GM12878 (cell line): ENCODE results near the gene SMARCC2. TPM values are rescaled to one million over a fixed set of nuclear protein-coding genes. Genes with fewer than 3 reads are reported as not detected.
A peak's percentile ranks its signal among the peaks of the same experiment; 100 is the strongest.

Experiments
- ATF7 ChIP-seq: fragments of 450-650 bp; IDR thresholded peaks from 2 replicates; pipeline ENCODE4 v1.6.1; 2016; ENCODE audit warnings: low read depth, mild to moderate bottlenecking
- CHD4 ChIP-seq: fragments of 200-600 bp; sonication (generic); IDR thresholded peaks from 2 replicates; pipeline ENCODE4 v1.6.1; 2016; ENCODE audit warnings: mild to moderate bottlenecking
- ESRRA ChIP-seq: IDR thresholded peaks from 2 replicates; pipeline ENCODE4 v1.6.1; 2012; ENCODE audit warnings: mild to moderate bottlenecking, low read length, improper control_type of control experiment
- IKZF2 ChIP-seq, 2 experiments: fragments of 450-650 bp; IDR thresholded peaks; 2 replicates each; pipeline ENCODE4 v1.6.1; 2017; ENCODE audit warnings: mild to moderate bottlenecking in 2 of 2, moderate library complexity in 2 of 2
- MXI1 ChIP-seq: fragments of 150-350 bp; IDR thresholded peaks from 2 replicates; pipeline ENCODE4 v1.6.1; 2011; ENCODE audit warnings: low read depth, mild to moderate bottlenecking, inconsistent platforms, low read length, improper control_type of control experiment
- NR2C1 ChIP-seq: fragments of 450-650 bp; IDR thresholded peaks from 2 replicates; pipeline ENCODE4 v1.6.1; 2017; ENCODE audit warnings: antibody characterized with exemption, mild to moderate bottlenecking, moderate library complexity
- PAX5 ChIP-seq: IDR thresholded peaks from 2 replicates; pipeline ENCODE4 v1.6.1; 2011; ENCODE audit warnings: low read depth, low read length, borderline replicate concordance
- PAX8 ChIP-seq: fragments of 450-650 bp; IDR thresholded peaks from 2 replicates; pipeline ENCODE4 v1.6.1; 2017; ENCODE audit warnings: mild to moderate bottlenecking, moderate library complexity
- RFX5 ChIP-seq: IDR thresholded peaks from 2 replicates; pipeline ENCODE4 v1.6.1; 2011; ENCODE audit warnings: low read depth, low read length, improper control_type of control experiment
- STAT3 ChIP-seq: IDR thresholded peaks from 2 replicates; pipeline ENCODE4 v1.6.1; 2011; ENCODE audit warnings: low read depth, low read length, improper control_type of control experiment
- YY1 ChIP-seq: IDR thresholded peaks from 2 replicates; pipeline ENCODE4 v1.6.1; 2011; ENCODE audit warnings: low read depth, mild to moderate bottlenecking, low read length
- ZNF622 ChIP-seq: fragments of 450-650 bp; IDR thresholded peaks from 2 replicates; pipeline ENCODE4 v1.6.1; 2017; ENCODE audit warnings: mild to moderate bottlenecking, inconsistent platforms
- polyA plus RNA-seq, 11 experiments: library from polyadenylated mRNA; depleted of rRNA in 4 of 11; unstranded in 6 of 11; stranded (reverse) in 5 of 11; fragments of >200 nt; fragmentation: Nextera tagmentation in 4 of 11; fragmentation: Illumina TruSeq in 1 of 11; extraction: Ambion mirVana in 4 of 11; extraction: Trizol in 1 of 11; gene quantifications; 1 replicate in 1 of 11; 2 replicates in 10 of 11; pipeline versions ENCODE4 v1.2.1 to v1.2.3, GENCODE V29; 2011 to 2016; ENCODE audit warnings: inconsistent platforms in 2 of 11, missing spikeins in 2 of 11, low read depth in 1 of 11
- total RNA-seq, 4 experiments: library from RNA; depleted of rRNA in 3 of 4; stranded (reverse); fragments of >200 nt in 3 of 4; fragmentation: Illumina TruSeq in 1 of 4; extraction: Trizol in 1 of 4; gene quantifications; 2 replicates each; pipeline versions ENCODE4 v1.2.1 to v1.2.3, GENCODE V29; 2013 to 2021
- TF ChIP-seq, protein P1 (sequence below): fragments of 450-650 bp; formaldehyde crosslinking; IDR thresholded peaks from 2 replicates; pipeline ENCODE4 v1.4.0; 2020; ENCODE audit warnings: mild to moderate bottlenecking, moderate library complexity
- TF ChIP-seq, protein P2 (sequence below): IDR thresholded peaks from 2 replicates; pipeline ENCODE4 v1.6.1; 2012; ENCODE audit warnings: low read depth, low read length, improper control_type of control experiment
- TF ChIP-seq, protein P3 (sequence below): fragments of 450-650 bp; IDR thresholded peaks from 2 replicates; pipeline ENCODE4 v1.6.1; 2017; ENCODE audit warnings: mild to moderate bottlenecking, low read depth, inconsistent platforms; ENCODE audit not compliant: poor library complexity, severe bottlenecking
- TF ChIP-seq, protein P4 (sequence below): IDR thresholded peaks from 2 replicates; pipeline ENCODE4 v1.6.1; 2012; ENCODE audit warnings: mild to moderate bottlenecking, low read depth, low read length
- TF ChIP-seq, protein P5 (sequence below): fragments of 450-650 bp; IDR thresholded peaks from 2 replicates; pipeline ENCODE4 v1.6.1; 2016; ENCODE audit warnings: mild to moderate bottlenecking

SMARCC2 gene
- total and polyA plus RNA-seq, 10 of the 15 experiments (the other 5 are each of a cell fraction or from before 2014, with no cell fraction given): 13.6 to 71.2 (median 42.3) TPM

GRCh38 chr12:56158029-56158925 is 31.0 kb downstream of the SMARCC2 start, which contains the start of gene MYL6 (continued):
- TF ChIP-seq, protein P1, sequence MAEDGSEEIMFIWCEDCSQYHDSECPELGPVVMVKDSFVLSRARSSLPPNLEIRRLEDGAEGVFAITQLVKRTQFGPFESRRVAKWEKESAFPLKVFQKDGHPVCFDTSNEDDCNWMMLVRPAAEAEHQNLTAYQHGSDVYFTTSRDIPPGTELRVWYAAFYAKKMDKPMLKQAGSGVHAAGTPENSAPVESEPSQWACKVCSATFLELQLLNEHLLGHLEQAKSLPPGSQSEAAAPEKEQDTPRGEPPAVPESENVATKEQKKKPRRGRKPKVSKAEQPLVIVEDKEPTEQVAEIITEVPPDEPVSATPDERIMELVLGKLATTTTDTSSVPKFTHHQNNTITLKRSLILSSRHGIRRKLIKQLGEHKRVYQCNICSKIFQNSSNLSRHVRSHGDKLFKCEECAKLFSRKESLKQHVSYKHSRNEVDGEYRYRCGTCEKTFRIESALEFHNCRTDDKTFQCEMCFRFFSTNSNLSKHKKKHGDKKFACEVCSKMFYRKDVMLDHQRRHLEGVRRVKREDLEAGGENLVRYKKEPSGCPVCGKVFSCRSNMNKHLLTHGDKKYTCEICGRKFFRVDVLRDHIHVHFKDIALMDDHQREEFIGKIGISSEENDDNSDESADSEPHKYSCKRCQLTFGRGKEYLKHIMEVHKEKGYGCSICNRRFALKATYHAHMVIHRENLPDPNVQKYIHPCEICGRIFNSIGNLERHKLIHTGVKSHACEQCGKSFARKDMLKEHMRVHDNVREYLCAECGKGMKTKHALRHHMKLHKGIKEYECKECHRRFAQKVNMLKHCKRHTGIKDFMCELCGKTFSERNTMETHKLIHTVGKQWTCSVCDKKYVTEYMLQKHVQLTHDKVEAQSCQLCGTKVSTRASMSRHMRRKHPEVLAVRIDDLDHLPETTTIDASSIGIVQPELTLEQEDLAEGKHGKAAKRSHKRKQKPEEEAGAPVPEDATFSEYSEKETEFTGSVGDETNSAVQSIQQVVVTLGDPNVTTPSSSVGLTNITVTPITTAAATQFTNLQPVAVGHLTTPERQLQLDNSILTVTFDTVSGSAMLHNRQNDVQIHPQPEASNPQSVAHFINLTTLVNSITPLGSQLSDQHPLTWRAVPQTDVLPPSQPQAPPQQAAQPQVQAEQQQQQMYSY (CRISPR knock-in tag): peak; percentile 92
- TF ChIP-seq CHD4 (no peak), RFX5 (peak; percentile 85), IKZF2 (IDR thresholded peaks at IDR 0.05) (peak; percentile 78 to 88), STAT3 (no peak), MXI1 (peak; percentile 46), NR2C1 (peak; percentile 82), ZNF622 (no peak), ATF7 (peak; percentile 100), PAX5 (no peak; the same call in 1 of the 2 replicates), ESRRA (no peak), PAX8 (peak; percentile 63; the same call in 1 of the 2 replicates), YY1 (peak; percentile 95)
- TF ChIP-seq, protein P2, sequence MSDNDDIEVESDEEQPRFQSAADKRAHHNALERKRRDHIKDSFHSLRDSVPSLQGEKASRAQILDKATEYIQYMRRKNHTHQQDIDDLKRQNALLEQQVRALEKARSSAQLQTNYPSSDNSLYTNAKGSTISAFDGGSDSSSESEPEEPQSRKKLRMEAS: no peak
- TF ChIP-seq, protein P3, sequence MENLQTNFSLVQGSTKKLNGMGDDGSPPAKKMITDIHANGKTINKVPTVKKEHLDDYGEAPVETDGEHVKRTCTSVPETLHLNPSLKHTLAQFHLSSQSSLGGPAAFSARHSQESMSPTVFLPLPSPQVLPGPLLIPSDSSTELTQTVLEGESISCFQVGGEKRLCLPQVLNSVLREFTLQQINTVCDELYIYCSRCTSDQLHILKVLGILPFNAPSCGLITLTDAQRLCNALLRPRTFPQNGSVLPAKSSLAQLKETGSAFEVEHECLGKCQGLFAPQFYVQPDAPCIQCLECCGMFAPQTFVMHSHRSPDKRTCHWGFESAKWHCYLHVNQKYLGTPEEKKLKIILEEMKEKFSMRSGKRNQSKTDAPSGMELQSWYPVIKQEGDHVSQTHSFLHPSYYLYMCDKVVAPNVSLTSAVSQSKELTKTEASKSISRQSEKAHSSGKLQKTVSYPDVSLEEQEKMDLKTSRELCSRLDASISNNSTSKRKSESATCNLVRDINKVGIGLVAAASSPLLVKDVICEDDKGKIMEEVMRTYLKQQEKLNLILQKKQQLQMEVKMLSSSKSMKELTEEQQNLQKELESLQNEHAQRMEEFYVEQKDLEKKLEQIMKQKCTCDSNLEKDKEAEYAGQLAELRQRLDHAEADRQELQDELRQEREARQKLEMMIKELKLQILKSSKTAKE: peak; percentile 61
- TF ChIP-seq, protein P4, sequence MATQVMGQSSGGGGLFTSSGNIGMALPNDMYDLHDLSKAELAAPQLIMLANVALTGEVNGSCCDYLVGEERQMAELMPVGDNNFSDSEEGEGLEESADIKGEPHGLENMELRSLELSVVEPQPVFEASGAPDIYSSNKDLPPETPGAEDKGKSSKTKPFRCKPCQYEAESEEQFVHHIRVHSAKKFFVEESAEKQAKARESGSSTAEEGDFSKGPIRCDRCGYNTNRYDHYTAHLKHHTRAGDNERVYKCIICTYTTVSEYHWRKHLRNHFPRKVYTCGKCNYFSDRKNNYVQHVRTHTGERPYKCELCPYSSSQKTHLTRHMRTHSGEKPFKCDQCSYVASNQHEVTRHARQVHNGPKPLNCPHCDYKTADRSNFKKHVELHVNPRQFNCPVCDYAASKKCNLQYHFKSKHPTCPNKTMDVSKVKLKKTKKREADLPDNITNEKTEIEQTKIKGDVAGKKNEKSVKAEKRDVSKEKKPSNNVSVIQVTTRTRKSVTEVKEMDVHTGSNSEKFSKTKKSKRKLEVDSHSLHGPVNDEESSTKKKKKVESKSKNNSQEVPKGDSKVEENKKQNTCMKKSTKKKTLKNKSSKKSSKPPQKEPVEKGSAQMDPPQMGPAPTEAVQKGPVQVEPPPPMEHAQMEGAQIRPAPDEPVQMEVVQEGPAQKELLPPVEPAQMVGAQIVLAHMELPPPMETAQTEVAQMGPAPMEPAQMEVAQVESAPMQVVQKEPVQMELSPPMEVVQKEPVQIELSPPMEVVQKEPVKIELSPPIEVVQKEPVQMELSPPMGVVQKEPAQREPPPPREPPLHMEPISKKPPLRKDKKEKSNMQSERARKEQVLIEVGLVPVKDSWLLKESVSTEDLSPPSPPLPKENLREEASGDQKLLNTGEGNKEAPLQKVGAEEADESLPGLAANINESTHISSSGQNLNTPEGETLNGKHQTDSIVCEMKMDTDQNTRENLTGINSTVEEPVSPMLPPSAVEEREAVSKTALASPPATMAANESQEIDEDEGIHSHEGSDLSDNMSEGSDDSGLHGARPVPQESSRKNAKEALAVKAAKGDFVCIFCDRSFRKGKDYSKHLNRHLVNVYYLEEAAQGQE: peak; percentile 29; the same call in 1 of the 2 replicates
- TF ChIP-seq, protein P5, sequence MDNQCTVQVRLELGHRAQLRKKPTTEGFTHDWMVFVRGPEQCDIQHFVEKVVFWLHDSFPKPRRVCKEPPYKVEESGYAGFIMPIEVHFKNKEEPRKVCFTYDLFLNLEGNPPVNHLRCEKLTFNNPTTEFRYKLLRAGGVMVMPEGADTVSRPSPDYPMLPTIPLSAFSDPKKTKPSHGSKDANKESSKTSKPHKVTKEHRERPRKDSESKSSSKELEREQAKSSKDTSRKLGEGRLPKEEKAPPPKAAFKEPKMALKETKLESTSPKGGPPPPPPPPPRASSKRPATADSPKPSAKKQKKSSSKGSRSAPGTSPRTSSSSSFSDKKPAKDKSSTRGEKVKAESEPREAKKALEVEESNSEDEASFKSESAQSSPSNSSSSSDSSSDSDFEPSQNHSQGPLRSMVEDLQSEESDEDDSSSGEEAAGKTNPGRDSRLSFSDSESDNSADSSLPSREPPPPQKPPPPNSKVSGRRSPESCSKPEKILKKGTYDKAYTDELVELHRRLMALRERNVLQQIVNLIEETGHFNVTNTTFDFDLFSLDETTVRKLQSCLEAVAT: peak; percentile 96
